Choroid plexus epithelial cell (primary cell): ENCODE measurements around the gene NDUFB4.

Source experiments
- DNase-seq: peaks from one replicate; pipeline ENCODE4 v3.0.0-alpha.2; 2010; ENCODE audit warnings: low read depth
- H3K4me3 ChIP-seq: 2 replicates; pipeline ENCODE4 v1.5.1; 2011; ENCODE audit warnings: low read depth, mild to moderate bottlenecking, control low read depth, low read length, moderate library complexity
- TF ChIP-seq, protein P1 (sequence below): conservative IDR thresholded peaks from 2 replicates; pipeline ENCODE4 v1.5.1; 2011; ENCODE audit warnings: low read depth, mild to moderate bottlenecking, control low read depth, inconsistent platforms, low read length, moderate library complexity

The NDUFB4 gene

DNA sequence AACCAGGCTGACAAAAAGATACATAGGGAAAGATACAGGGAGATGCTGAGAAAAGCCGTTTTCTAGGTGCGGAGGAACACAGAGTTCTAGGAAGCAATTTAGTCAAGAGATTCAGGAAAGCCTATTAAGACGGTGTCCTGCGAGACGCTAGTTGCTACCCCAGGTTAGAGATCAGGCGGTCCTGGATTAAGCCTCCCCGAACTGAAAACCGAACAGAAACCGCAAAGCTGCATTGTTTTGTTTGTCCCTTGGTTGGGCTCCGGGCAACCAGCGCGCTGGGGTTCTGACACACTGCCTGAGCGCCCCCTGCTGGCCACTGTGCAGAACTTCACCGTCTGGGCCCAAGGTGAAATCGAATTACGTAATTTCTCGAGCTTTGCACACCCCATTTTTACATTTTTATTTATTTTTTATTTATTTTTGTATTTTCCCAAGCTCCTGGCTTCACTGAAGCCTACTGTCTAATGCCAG, 37.3 kb upstream of the NDUFB4 start:
- DNase-seq: peak; percentile 93
- H3K4me3 ChIP-seq: peak overlapping the region; percentile 62

DNA sequence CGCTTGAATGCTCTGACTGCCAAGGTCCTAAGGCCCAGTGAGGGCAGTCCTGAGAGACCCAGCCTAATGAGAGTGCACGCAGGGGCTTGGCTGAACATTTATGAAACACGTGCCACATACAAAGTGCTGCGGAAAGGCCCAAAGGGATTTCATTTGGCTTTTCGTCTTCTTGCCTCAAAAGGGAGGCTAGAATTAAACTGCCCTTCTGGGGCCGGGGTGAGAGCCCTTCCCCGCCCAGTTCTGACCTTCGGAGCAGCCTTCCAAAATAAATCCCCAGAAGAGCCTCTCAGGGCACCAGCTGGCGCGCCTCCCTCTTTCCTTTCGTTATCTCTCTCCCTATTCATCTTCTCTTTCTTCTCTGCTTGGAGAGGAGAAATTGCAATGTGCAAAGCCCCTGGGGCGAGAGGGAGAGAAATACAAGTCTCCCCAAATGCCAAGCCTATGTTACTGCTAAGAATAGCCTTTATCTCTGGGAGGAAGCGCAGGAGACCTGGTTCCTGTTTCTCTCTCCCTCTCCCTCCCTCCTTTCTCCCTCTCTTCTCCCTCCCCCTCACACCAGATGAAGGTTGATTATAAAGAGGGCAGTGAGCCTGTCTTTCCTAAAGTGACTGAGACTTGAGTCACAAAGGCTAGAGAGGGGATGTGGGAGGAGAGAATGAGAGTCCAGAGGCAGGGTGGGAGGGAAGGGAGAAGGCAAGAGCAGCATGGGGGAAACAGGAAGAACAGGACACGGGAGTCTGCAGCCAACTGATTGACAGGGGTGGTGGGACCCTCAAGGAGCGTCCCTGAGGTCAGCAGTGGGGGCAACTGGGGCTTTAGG, 36.7 kb upstream of the NDUFB4 start:
- DNase-seq: peak; percentile 37
- peak overlapping the region; percentile 62 for H3K4me3 ChIP-seq
- TF ChIP-seq, protein P1, sequence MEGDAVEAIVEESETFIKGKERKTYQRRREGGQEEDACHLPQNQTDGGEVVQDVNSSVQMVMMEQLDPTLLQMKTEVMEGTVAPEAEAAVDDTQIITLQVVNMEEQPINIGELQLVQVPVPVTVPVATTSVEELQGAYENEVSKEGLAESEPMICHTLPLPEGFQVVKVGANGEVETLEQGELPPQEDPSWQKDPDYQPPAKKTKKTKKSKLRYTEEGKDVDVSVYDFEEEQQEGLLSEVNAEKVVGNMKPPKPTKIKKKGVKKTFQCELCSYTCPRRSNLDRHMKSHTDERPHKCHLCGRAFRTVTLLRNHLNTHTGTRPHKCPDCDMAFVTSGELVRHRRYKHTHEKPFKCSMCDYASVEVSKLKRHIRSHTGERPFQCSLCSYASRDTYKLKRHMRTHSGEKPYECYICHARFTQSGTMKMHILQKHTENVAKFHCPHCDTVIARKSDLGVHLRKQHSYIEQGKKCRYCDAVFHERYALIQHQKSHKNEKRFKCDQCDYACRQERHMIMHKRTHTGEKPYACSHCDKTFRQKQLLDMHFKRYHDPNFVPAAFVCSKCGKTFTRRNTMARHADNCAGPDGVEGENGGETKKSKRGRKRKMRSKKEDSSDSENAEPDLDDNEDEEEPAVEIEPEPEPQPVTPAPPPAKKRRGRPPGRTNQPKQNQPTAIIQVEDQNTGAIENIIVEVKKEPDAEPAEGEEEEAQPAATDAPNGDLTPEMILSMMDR: no peak

More for the DNA sequence above, 37.3 kb upstream of the NDUFB4 start:
- TF ChIP-seq, protein P1: peak; percentile 94

DNA sequence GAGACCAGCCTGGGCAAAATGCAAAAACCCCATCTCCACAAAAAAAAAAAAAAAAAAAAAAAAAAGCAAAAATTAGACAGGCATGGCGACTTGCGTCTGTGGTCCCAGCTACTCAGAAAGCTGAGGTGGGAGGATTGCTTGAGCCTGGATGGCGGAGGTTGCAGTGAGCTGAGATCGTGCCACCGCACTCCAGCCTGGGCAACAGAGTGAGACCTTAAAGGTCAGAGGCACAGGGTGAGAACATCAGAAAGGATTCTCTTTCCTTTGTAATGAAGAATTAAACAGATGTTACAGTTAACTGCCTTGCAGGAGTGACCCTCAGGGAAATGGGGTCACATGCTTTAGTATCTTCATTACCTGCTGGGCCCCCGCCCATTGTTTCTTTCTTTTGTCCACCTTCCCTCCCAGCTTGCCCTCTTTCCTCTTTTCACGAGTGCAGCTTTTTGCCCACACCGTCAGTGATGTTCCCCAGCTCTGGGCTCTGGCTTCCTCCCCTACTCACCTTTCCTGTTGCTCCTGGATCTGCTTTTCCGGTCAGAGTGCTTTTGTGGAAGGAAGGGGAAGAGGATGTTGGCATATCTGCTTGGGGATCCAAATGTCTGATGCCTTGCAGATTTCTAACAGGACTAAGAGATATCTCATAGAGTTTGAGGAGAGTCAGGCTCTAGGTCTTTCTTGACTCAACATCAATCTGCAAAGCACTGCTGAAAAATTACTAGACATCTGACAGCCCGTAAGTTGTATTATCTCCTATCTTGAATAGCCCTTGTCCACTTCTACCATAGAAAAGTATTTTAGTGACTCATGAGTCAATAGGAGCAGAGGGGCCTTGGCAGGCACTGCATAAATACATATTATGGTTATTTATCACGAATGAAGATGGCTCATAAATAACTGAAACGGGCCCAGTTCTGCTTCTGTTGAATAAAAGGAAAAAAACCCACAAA, 35.6 kb upstream of the NDUFB4 start:
- TF ChIP-seq, protein P1: no peak
- DNase-seq: no peak

DNA sequence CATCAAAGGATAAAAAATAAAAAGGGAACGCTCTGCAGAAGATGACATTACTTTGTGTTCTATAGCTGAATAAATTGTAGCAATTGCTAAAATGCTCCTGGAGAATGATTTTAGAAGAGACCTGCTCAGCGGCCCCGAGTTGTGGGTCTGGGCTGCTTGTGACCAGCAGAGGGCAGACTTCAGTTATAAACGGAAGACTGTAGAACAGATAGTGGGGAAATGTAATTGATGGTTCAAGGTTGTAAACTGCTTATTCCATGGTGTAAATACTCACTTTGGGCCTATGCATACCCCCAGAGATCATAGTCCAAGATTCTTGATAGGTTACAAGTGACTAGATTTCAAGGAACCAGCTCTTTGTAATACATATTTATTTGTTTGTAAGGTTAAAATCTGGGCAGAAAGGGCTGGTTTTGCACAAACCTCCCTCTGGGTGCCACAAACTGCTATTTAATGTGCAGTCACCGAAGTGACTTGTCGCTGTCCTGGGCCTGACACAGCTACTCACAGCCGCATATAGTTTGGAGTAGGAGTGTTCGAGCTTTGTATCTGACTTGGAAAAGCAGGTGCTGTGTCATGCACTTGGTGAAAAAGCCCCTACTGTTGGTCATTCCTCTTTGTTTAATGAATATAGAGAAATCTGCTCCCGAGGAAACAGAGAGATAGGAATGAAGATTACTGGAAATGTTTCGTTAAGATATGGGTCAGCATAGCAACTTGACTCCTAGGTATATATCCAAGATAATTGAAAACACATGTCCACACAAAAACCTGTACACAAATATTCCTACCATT, 34.7 kb upstream of the NDUFB4 start:
- H3K4me3 ChIP-seq: no peak overlapping the region
- TF ChIP-seq, protein P1: peak; percentile 94
- peak; percentile 84 for DNase-seq

More for the DNA sequence above, 35.6 kb upstream of the NDUFB4 start:
- no peak overlapping the region for H3K4me3 ChIP-seq

DNA sequence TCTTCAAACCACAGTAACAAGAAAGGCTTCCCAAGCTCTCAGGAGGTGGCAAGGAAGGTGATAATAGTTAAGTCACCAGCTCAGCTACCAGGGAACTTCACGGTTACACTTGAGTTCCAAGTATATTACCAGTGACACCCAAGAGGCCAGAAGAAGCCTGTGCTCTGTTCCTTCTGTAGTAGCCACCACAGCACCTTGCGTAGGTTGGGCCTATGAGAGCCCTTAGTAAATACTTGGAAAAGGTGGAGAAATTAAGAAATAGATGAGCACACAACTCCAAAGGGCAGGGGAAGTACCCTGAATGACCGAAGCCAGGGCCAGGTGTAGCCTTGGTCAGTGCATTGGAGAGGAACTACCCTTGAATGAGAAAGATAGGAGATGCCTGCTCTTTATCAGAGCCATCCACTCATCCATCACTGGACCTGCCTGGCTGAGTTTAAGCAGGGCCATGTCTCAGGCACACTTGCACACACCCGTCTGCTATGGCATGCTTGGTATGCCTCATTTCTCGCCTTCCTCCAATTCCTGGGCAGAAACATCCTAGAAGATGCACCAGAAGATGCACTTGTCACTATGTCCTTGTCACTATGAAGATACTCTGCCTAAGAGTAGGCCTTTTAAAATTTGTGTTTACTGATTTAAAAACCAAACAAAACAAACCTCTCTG, 32.6 kb upstream of the NDUFB4 start:
- no peak for DNase-seq
- TF ChIP-seq, protein P1: no peak
- H3K4me3 ChIP-seq: no peak overlapping the region
